ENCODE data around the gene ELMOD1. TPM values are rescaled to one million over a fixed set of nuclear protein-coding genes. Genes with fewer than 3 reads are reported as not detected.

The ELMOD1 gene
- total RNA-seq, 1 donor = under 0.01 TPM

DNA sequence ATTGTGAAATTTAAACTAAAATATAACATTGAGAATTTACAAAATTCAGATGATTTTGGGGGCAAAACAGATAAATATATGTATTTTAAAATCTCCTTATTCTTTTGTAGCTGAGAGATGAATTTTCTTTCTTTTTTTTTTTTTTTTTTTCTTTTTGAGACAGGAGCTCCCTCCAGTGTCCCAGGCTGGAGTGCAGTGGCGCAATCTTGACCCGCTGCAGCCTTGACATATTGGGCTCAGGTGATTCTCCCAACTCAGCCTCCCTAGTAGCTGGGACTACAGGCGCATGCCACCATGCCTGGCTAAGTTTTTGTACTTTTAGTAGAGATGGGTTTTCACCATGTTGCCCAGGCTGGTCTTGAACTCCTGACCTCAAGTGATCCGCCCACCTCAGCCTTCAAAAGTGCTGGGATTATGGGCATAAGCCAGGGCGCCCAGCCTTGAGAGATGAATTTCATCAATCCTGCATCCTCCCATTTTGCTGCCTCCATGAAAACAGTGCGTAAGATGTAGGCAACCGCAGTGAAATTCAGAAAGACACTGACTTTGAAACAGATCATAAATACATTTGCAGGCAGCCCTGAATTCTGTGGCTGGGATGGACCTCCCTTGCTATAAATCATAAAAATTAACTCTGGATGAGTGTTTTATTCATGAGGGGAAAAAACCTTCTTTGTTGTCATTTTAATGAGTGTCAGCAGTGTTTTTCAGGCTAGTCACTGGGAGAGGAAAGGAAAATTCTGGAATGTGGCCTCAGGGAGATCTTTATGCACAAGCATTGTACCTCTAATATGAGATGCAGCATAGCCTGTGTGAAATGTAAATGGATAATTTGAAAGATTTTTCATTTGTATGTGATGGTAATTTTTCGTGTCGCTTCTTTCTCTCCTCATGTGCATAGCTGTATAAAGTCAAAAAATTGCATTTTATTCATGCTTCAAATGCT, 14.4 kb downstream of the ELMOD1 start:
- H3K4me2 ChIP-seq (ENCODE audit: insufficient read depth, low read length) = no peak overlapping the region
- no peak overlapping the region for H2AFZ ChIP-seq (ENCODE audit: low read length)
- H3K4me3 ChIP-seq (ENCODE audit: insufficient read depth, low read length) = no peak overlapping the region
- no peaks in the 10 kb centered on the region for H3K9me3 ChIP-seq (ENCODE audit: low read depth, low read length)
- H3K79me2 ChIP-seq (ENCODE audit: insufficient read depth, low read length) = no peaks in the 10 kb centered on the region
- no peaks in the 10 kb centered on the region for H4K20me1 ChIP-seq (ENCODE audit: insufficient read depth, low read length)
- TF ChIP-seq, protein P1, sequence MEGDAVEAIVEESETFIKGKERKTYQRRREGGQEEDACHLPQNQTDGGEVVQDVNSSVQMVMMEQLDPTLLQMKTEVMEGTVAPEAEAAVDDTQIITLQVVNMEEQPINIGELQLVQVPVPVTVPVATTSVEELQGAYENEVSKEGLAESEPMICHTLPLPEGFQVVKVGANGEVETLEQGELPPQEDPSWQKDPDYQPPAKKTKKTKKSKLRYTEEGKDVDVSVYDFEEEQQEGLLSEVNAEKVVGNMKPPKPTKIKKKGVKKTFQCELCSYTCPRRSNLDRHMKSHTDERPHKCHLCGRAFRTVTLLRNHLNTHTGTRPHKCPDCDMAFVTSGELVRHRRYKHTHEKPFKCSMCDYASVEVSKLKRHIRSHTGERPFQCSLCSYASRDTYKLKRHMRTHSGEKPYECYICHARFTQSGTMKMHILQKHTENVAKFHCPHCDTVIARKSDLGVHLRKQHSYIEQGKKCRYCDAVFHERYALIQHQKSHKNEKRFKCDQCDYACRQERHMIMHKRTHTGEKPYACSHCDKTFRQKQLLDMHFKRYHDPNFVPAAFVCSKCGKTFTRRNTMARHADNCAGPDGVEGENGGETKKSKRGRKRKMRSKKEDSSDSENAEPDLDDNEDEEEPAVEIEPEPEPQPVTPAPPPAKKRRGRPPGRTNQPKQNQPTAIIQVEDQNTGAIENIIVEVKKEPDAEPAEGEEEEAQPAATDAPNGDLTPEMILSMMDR (IDR thresholded peaks at IDR 0.05; ENCODE audit: extremely low read depth, low read depth, low read length) = no peak
- H3K27me3 ChIP-seq (ENCODE audit: insufficient read depth, low read length) = peaks cover 35% of the 10 kb centered on the region
- DNase-seq (ENCODE audit: insufficient read length, low spot score, missing footprints) = no peak
- H3K4me1 ChIP-seq (ENCODE audit: insufficient read depth, low read length) = no peaks in the 10 kb centered on the region
- no peak overlapping the region for H3K27ac ChIP-seq (ENCODE audit: low read depth, low read length)
- H3K36me3 ChIP-seq (ENCODE audit: insufficient read depth, low read length) = no peaks in the 10 kb centered on the region

DNA sequence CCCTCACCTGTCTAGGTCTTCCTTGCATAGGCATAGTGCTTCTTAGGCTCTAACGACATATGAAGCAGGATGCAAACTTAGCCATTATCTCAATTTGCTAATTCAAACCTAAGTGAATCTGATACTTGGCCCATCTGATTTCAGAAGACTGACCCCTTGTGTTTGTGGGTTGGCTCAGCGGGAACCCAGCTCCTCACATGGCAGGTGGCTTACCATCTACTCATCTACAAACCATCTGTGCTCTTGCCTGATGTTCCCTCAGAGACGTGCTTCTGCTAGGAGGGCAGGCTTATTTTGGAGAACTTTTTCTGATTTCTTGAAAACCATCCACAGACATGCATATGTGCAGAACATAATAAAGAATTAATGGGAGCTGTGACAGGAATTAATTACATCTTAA, 15.2 kb downstream of the ELMOD1 start:
- Histone ChIP-seq H4K20me1 (ENCODE audit: insufficient read depth, low read length) (no peaks in the 10 kb centered on the region), H3K27ac (ENCODE audit: low read depth, low read length) (no peak overlapping the region), H3K27me3 (ENCODE audit: insufficient read depth, low read length) (peaks cover 29% of the 10 kb centered on the region), H3K4me1 (ENCODE audit: insufficient read depth, low read length) (no peaks in the 10 kb centered on the region), H3K4me3 (ENCODE audit: insufficient read depth, low read length) (no peak overlapping the region), H3K36me3 (ENCODE audit: insufficient read depth, low read length) (no peaks in the 10 kb centered on the region), H2AFZ (ENCODE audit: low read length) (no peak overlapping the region), H3K9me3 (ENCODE audit: low read depth, low read length) (no peaks in the 10 kb centered on the region), H3K4me2 (ENCODE audit: insufficient read depth, low read length) (no peak overlapping the region), H3K79me2 (ENCODE audit: insufficient read depth, low read length) (no peaks in the 10 kb centered on the region)
- TF ChIP-seq, protein P1 (IDR thresholded peaks at IDR 0.05; ENCODE audit: extremely low read depth, low read depth, low read length) = no peak
- DNase-seq (ENCODE audit: insufficient read length, low spot score, missing footprints) = peak; percentile 17

DNA sequence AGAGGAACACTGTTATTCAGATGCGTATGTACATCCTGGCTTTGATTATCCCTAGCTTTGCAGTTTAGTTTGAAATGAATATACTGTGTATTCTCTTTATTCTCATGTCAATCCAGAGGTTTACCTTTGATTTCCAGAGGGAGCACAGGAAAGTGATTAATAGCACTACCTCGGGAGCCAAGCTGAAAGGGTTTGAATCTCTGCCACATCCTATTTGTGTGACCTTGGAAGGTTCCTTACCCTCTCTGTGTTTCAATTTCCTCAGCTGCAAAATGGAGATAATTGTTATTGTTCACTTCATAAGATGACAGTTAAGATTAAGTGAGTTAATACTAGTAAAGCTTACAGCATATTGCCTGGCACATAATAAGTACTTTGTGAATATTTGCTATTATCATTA, 17.9 kb downstream of the ELMOD1 start:
- H3K9me3 ChIP-seq (ENCODE audit: low read depth, low read length) = no peaks in the 10 kb centered on the region
- no peak for DNase-seq (ENCODE audit: insufficient read length, low spot score, missing footprints)
- no peaks in the 10 kb centered on the region for H4K20me1 ChIP-seq (ENCODE audit: insufficient read depth, low read length)
- TF ChIP-seq, protein P1 (IDR thresholded peaks at IDR 0.05; ENCODE audit: extremely low read depth, low read depth, low read length) = no peak
- no peak overlapping the region for H2AFZ ChIP-seq (ENCODE audit: low read length)
- H3K27ac ChIP-seq (ENCODE audit: low read depth, low read length) = no peak overlapping the region
- no peaks in the 10 kb centered on the region for H3K4me1 ChIP-seq (ENCODE audit: insufficient read depth, low read length)
- no peaks in the 10 kb centered on the region for H3K36me3 ChIP-seq (ENCODE audit: insufficient read depth, low read length)
- no peak overlapping the region for H3K4me2 ChIP-seq (ENCODE audit: insufficient read depth, low read length)
- H3K79me2 ChIP-seq (ENCODE audit: insufficient read depth, low read length) = no peaks in the 10 kb centered on the region
- H3K27me3 ChIP-seq (ENCODE audit: insufficient read depth, low read length) = peaks cover 21% of the 10 kb centered on the region
- no peak overlapping the region for H3K4me3 ChIP-seq (ENCODE audit: insufficient read depth, low read length)

DNA sequence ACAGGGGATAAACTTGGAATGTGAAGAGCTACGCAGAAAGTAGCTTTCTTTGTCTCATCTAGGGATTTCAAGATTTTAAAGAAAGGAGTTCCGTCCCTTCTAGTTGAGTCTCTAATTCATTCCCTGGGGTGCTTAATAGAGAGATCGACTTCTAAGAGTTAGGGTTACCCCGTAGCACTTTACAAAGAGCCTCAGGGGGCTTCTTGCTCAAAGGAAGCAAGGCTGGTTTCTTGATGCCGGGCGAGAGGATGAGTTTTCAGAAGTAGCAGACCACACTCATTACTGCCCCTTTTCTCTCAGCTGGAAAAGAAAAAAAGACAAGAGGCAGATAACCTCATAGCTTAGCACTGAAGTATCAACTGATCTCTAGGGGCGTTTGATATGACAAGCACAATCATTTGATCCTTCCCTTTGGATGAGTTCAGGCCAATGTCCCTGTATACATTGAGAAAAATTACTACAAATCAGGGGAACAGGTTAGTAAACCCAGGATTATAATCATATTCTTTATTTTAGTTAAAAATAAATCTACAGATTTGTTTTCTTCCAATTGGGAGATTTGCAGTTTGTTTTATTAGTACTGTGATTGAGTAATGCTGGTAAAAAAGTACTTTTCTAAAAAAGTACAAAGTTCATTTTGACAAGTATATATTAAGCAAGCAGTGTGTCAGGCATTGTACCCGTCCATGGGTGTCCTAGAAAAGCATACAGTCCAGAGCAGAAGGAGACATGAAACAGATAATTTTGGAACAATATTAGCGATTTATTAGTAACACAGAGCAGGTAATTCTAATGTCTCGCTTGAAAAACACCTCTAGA, 18.7 kb downstream of the ELMOD1 start:
- Histone ChIP-seq H4K20me1 (ENCODE audit: insufficient read depth, low read length) (no peaks in the 10 kb centered on the region), H3K79me2 (ENCODE audit: insufficient read depth, low read length) (no peaks in the 10 kb centered on the region), H3K4me1 (ENCODE audit: insufficient read depth, low read length) (no peaks in the 10 kb centered on the region), H3K27ac (ENCODE audit: low read depth, low read length) (no peak overlapping the region), H3K9me3 (ENCODE audit: low read depth, low read length) (no peaks in the 10 kb centered on the region), H3K4me3 (ENCODE audit: insufficient read depth, low read length) (no peak overlapping the region), H3K4me2 (ENCODE audit: insufficient read depth, low read length) (no peak overlapping the region), H3K27me3 (ENCODE audit: insufficient read depth, low read length) (peaks cover 16% of the 10 kb centered on the region), H3K36me3 (ENCODE audit: insufficient read depth, low read length) (no peaks in the 10 kb centered on the region), H2AFZ (ENCODE audit: low read length) (no peak overlapping the region)
- TF ChIP-seq, protein P1 (IDR thresholded peaks at IDR 0.05; ENCODE audit: extremely low read depth, low read depth, low read length) = no peak
- no peak for DNase-seq (ENCODE audit: insufficient read length, low spot score, missing footprints)

Data from osteoblast (primary cell).